Activated naive CD4-positive, alpha-beta T cell treated with anti-CD3 and anti-CD28 coated beads for 36 hours (primary cell): ENCODE results near the gene MUC2. TPM values are rescaled to one million over a fixed set of nuclear protein-coding genes. Genes with fewer than 3 reads are reported as not detected.

ENCODE experiments used
- total RNA-seq, 2 experiments: library from RNA; stranded (reverse); gene quantifications; one replicate each; pipeline ENCODE4 v1.2.3, GENCODE V29; 2021

MUC2 gene
- total RNA-seq, 2 experiments from 2014 or later: not detected

Other genes with a start within 250 kb of the MUC2 start
- gene CRACR2B, start 247.0 kb upstream of the MUC2 start, total RNA-seq: under 1 TPM; 0.32 to 0.41 TPM
- 10 to 100 TPM; 16.3 to 18.1 TPM for gene CD151, start 241.9 kb upstream of the MUC2 start, total RNA-seq
- 10 to 100 TPM; 68.1 to 68.2 TPM for gene POLR2L, start 232.3 kb upstream of the MUC2 start, total RNA-seq
- 1 to 10 TPM; 5.0 to 6.3 TPM for gene TSPAN4, start 232.0 kb upstream of the MUC2 start, total RNA-seq
- 10 to 100 TPM; 51.8 to 56.3 TPM for gene CHID1, start 164.1 kb upstream of the MUC2 start, total RNA-seq
- gene AP2A2, start 149.0 kb upstream of the MUC2 start, total RNA-seq: 10 to 100 TPM; 34.6 to 36.6 TPM
- gene MUC6, start 38.2 kb upstream of the MUC2 start, total RNA-seq: not detected
- not detected for gene MUC5AC, start 83.1 kb downstream of the MUC2 start, total RNA-seq
- gene MUC5B, start 148.2 kb downstream of the MUC2 start, total RNA-seq: not detected
- 10 to 100 TPM; 19.9 to 21.7 TPM for gene TOLLIP, start 234.8 kb downstream of the MUC2 start, total RNA-seq